ENCODE results near the gene ABHD10.

ABHD10 gene

DNA sequence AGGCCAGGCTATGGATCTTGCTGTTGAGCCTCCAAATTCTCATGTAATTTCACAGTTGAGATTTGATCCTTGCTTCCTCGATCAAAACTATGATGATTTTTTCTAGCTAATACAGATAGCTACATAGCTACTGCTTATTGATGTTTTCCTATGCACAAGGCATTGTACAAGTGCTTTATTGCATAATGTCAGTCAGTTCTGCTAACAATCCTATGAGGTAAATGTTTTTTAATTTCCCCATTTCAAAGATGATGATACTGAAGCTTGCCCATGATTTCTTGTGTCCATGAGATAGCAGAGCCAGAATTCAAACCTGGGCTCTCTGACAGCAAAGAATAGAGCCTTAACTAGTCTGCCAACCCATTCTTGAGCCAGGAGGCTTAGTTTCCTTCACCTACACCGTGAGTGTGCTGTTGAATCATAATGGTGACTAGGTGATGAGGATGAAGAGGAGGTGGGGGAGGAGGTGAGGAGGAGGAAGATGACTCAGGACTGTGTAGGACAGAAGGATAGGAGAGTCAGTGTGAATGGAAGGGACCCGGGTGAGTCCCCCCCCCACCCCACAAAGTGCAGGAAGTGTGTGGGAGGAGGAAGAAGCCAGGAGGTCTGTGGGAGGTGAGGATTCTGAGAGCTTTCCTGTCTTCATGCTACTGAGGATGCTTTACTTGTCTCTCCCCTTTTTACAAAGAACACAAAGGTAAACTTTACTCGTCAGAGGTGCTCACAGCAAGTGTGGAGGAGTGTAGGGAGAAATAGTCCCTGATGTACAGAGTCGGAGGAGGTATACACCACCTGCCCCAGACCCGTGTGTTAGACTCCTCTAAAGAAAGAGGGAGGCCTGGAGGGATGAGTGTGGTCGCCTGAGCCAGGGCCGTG, 23.5 kb downstream of the ABHD10 start:
- peak; percentile 55 for DNase-seq

DNA sequence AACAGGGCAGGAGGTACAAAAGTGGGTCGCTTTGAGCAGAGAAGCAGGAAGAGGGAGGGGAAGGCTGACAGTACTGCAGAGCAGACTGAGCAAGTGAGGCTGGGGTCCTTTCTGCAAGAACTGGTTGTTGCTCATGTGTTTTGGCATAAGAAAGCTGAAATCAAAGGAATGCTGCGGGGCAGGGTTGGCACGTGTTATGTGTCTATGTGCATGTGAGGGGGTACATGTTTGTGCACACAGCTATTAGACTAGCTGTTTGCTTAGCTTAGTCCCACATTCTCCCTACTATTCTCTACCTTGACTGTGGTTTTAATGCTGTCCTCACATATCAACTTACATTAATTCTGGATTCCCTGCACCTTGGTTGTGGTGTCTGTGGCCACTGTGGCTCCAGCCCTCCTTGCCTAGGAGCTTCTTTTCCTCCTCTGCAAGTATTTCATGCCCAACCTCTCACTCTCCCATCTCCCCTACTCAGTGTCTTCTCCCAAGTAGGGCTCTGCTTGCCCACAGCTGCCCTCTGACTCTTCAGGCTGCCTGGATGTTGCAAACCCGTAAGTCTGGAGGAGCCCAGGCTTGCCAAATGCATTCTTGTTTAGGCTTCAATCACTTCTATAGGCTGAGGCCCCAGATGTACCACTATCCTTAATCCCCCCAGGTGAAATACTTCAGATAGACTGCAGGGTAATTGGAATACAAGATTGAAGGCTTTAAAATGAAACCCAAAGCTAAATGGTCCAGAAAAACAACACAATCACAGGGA, 24.7 kb downstream of the ABHD10 start:
- DNase-seq = no peak

DNA sequence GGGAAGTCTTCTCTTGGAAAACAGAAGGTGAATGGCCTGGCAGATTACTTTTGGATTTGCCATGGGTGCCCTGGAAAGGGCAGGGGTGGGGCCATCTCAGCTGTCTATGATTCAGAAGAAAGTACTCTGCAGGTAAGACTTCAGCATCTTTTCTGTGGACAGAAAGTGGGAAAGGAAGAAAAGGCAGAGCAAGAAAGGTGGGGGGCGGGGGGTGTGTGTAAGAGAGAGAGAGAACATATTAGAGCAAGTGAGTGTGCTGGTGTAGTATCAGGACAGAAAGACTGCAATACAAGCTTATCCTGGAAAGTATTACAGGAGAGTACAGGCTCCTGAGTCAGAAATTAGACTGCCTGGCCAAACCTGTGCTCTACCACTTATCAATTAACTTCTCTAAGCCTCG, 25.4 kb downstream of the ABHD10 start:
- no peak for DNase-seq

DNA sequence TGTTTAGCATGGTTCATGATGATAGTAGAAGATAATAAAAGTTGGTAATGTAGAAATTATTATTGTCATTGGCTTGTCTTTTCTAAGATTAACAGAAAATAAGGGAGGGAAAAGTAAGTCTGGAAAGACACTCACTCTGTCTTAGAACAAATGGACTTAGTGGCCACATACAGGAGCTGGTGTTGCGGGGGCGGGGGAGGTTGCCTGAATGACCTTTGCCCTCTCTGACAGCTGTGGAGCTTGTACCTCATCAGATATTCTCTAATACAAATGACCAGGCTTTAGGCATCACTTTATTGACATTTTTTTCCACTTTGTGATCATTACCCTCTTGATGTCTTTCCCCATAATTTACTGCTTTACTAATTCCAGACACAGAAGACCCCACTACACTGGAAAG, 25.8 kb downstream of the ABHD10 start:
- DNase-seq = no peak

DNA sequence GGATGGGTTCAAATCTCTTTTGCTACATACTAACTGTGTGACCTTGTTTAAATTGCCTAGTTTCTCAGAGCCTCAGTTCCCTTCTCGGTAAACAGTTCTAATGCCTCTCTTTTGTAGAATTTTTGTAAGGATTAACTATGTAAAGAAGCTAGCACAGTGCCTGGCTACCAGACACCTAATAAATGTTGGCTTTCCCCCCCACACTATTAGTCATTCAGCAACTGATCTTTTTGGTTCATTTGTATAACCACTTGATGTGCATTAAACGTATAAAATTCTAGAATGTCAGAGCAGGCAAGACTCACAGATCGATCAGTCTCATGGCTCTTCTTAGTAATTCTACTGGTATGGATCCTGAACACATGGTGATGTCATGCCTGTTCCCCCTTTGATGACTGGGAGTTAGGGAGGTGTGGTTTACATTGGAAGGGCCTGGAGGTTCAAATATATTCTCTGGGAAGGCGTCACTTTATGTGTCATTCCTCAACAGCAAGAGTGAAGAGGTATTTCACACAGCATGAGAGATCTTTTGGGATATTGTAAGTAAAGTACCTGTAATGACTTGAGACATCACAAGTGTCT, 26.4 kb downstream of the ABHD10 start:
- DNase-seq = no peak

DNA sequence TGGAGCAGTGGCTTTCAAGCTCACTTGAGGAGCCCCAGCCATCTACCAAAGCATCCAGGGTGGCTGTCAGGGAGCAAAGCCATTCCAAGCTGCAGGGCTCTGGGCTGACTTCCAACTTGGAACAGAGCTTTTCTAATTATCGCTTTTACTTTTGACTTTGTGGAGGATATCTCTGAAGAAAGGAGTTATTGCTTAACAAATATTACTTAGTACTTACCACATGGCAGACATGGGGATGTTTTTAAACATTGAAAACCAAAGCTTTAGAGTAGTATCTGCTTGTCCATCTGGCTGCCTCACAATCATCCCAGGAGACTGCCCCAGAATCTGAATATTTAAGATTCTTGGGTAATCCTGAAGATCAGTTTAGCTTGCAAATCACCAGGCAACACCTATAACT, 28.8 kb downstream of the ABHD10 start:
- no peak for DNase-seq

DNA sequence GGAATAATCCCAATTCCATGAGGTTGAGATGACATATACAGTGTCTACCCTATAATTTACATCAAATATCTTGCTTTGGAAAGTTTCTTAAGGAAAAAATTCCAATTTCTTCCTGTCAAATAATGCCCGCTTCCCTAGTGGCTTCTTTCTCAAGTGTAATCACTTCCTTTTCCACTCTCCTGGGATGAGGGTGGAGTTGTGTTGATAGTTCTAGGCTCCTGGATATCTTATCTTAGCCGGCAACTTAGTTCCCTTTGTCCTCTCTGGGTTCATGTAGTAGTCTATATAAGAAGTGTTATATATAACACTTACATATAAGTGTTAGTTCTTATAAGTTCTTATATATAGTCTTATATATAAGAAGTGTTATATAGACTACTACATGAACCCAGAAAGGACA, 30.8 kb downstream of the ABHD10 start:
- no peak for DNase-seq

DNA sequence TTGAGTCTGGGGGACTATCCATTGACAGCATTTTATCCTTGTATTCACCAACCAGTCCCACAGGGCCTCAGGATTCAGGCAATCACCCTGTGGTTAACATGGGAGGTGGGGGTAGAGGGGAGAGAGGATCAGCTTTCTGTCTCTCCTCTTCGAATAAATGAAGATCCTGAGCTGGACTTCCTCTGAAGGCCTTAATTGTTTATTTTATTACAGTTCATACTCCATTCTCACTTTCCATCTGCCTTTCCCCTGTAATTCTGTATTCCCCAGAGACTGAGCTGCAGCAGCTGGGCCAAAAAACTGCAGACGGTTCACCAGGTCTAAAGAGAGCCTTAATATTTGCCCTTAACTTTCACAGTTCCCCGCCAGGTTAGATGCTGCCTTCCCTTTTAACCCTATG, 31.8 kb downstream of the ABHD10 start:
- no peak for DNase-seq

DNA sequence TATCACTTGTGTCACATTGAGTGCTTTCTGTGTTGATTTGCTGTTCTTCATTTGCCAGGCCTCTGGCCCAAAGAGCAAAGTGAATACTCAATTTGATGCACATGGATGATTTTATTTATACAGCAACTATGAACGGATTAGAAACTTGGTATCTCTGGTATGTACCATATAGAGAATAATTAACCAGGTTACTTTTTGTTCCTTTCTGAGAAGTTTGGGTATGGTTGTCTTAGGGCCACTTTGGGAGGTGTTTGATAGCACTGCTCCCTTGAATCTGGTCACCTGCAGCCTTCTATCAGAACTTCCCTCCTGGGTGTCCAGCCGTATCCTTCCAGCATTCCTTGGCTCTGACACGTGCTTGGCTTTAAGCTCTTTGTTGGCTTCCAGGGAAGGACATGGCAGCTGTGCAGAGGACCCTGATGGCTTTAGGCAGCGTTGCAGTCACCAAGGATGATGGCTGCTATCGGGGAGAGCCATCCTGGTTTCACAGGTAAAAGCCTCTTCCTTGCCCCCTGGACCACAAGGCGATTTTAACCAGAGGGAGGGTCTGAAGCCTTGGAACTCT, 32.6 kb downstream of the ABHD10 start:
- DNase-seq = no peak

DNA sequence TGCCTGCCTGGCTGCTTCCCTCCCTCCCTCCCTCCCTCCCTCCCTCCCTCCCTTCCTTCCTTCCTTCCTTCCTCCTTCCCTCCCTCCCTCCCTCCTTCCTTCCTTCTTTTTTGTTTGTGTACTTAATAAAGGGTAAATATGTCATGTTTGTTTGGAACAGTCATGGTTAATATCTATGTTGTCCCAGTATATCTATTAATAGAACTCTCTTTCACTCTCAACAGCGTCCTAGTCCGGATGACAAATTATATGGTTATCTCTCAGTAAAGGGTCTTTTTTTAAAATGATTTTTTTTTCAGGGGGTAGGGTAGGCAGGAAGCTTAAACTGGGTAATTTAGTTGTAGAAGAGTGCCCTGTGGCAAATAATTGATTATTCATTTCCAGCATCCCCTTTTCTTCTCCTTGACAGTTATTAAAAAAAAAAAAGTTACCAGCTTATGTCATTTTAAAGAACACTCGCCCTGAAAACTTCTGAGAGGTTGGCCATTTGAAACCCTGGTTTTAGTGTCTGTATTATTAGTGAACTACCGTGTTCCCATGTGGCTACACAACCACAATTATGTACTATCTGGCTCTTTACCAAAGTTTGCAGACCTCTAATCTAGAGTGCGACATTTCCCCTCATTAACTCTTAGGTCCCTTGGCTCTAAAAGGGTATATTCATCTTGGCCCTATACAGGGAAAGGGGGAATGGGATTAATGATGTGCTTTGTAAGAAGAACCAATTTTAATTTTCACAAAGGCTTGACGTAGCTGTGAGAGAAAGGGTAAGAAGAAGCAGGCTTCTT, 33.6 kb downstream of the ABHD10 start:
- DNase-seq = no peak

DNA sequence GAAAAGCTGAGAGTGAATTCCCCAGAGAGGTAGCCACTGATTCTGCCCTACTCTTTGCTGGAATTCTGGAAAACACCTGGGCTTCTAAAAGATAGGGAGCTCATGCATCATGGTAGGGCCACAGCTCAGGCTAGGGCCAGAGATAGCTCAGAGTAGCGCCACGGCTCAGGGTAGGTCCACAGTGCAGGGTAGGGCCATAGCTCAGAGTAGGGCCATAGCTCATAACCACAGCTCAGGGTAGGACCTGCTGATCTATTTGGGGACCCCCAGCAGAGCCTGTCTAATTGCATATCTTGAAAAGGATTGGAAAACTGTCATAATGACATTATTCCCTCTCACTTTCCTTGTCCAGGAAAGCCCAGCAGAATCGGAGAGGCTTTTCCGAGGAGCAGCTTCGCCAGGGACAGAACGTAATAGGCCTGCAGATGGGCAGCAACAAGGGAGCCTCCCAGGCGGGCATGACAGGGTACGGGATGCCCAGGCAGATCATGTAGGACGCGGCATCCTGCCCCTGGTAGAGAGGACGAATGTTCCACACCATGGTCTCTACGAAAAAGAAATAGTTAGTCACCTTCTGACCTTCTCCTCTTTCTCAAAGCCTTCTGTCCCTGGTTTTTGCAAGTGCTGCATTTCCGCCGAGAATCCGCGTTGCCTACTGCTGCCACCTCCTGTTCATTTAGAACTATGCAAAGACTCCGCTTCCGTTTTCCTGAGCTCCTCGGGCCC, 34.4 kb downstream of the ABHD10 start:
- peak; percentile 71 for DNase-seq

DNA sequence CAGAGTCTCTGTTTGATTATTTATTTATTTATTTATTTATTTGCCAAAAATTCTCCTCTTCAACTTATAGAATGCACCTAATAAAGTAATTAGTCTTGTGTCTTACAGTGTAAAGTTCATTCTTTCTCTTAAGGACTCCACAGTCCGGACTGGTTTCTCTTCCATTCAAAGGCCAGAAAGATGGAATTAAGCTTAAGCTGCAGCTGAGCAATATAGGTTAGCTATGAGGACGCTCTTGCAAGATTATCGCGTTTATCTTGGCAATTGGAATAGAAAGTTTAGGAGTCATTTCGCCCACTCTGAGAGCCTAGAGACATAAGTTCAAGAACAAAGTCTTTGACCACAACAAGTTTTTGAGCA, 34.9 kb downstream of the ABHD10 start:
- no peak for DNase-seq

DNA sequence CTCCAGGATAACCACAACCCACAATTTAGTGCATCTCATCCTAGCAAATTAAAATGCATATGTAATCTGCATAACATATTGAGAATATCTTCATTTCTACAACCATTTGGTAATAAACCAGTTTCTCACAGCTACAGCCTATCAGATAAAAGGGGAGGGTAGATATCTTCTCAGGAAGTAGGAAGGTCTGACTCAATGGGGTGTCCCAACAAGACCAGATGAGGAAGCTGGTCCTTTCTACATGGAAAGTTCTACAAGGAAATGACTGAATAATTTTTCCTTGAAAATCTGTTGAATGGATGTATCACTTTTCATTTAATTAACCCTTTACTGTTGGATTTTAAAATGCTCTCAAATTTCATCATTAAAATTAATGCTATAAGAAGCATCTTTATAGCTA, 38.3 kb downstream of the ABHD10 start:
- no peak for DNase-seq

DNA sequence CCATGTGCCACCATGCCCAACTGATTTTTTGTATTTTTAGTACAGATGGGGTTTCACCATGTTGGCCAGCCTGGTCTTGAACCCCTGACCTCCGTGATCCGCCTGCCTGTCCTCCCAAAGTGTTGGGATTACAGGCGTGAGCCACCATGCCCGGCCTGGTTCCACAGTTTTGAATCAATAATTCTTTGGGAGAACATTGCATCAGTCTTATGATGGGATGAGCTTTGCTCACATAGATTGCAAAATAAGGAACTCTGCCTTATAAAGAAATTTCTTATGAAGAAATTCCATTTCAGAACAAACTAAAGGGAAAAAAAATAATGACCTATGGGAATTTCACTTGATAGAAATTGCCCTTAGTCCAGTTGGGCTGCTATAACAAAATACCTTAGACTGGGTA, 39.9 kb downstream of the ABHD10 start:
- no peak for DNase-seq

DNA sequence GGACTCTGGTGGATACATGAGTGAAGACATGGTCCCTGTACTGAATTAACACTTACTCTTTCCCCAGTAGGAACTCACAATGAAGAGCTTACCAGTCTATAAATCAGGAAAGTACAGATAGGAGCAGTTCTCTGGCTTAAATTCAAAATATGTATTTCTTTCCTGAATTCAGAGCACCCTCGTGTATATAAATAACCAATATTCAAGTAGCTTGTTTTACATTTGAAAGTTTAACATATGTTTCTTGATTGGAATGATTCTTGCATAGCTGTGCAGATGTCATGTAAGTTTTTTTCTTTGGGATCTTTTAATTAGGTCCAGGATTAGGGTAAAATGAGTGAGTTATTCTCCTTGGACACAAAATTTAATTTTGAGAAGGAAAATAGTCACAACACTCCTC, 40.9 kb downstream of the ABHD10 start:
- DNase-seq = no peak

DNA sequence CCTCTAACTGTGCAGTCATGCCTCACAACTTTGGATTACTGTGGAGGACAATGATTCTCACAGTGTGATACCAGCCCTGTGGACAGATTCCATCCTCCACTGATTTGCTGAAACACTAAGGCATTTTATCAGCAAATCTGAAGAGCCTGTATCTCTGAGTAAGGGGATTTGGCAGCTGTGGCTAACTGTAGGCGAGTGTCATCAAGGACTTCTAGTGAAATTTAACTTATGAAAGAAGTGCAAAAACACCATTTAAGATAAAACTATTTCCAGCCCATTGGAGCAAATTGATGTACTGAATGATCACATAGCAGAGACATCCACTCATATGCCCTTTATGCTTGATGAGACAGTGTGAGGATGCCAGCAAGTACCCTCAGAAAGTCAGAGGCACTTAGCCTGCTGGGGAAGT, 41.9 kb downstream of the ABHD10 start:
- no peak for DNase-seq

DNA sequence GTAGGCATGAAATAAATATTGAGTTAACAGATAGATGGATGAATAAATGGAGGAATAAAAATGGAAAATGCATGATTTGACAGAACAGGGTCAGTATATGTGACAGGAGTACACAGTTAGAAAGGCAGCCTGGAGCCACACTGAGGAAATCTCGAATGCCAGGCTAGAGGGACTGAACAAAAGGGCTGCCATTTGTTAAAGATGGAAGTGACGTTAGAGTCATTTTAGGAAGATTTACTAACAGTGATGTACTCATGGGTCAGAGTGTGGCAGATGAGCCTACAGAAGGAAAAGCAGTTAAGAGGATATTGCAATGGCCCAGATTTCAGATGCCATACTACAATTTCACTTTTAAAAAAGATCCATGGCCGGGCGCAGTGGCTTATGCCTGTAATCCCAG, 48.3 kb downstream of the ABHD10 start:
- DNase-seq = no peak

DNA sequence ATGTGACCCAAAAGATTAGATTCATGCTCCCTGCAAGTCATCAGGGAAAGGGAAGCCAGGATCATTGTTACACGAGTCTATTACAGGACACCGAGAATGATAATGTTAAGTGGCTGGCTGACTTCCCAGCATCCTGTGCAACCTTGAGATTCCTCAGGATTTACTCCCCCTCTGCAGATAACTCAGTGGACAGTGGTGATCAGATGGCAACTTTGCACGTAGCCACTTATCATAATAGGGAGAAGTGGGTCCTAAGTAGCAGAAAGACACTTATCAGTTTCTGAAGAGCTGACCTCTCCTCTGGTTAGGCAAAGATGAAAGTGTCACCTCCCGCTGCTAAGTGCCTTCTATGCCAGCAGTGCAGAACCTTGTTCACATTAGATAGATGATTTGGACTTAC, 49.0 kb downstream of the ABHD10 start:
- DNase-seq = no peak

DNA sequence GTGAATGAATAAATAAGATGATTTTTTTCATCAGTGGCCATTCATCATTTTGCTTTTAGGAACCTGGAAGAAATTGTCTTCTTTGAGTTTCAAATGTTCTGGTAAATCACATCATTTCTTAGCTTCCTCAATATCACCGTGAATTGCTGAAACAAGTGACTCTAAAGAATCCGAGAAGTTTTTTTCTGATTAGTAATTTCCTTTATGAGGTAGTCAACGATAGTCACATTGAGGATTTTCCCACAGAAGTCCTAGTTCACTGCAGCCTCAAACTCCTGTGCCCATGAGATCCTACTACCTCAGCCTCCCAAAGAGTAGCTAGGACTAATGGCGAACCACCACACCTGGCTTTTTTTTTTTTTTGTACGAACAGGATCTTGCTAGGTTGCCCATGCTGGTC, 52.1 kb downstream of the ABHD10 start:
- no peak for DNase-seq

DNA sequence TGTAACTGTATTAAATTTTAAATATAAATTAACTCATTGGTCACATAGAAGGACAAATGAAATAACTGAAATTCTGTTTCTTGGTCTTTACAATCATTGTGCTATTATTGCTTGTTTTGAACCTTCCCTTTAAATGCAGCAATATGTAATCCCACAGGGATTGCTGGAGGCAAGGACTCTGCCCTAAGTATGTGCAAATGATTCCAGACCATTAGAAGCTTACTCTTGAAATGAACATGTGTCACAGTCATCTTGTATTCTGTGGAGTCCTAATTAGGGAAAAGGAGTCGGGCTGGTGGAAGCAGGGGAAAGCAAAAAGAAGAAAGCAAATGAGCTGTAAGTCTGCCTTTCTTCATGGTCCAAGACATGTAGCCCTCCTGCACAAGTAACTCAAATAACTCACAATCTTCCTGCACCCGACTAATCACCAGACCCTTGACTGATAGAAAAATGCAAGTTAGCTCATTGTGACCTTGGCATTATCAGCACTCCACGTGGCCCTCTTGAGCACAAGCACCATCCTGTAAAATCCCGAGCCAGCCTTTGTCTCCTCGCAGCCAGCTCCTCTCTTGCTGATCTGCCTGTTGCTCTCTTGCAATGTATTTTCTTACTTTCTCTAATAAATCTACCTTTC, 53.4 kb downstream of the ABHD10 start:
- no peak for DNase-seq

DNA sequence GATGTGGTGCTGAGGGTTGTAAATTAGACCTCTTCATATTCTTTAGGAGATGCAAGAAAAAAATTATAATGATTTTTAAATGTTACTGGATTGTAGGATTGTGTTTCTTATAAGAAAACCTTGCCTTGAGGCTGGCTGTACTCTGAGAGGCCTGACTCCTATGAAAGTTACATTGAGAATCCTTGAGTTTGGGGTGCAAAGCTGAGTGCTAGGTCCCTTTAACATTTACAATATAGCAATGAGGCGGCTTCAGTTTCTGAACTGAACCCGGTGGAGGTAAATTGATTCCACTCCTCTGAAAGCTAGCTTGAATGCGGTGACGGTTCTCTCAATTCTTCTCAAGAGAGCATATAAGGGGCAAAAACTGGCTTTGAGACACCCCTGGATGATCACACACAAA, 55.6 kb downstream of the ABHD10 start, which contains the start of gene TMPRSS7:
TSS of gene TMPRSS7 (plus strand) at position 301 of the 400 bp plus-strand sequence. CDS start 110 bp downstream, outside the sequence.
- DNase-seq = no peak

DNA sequence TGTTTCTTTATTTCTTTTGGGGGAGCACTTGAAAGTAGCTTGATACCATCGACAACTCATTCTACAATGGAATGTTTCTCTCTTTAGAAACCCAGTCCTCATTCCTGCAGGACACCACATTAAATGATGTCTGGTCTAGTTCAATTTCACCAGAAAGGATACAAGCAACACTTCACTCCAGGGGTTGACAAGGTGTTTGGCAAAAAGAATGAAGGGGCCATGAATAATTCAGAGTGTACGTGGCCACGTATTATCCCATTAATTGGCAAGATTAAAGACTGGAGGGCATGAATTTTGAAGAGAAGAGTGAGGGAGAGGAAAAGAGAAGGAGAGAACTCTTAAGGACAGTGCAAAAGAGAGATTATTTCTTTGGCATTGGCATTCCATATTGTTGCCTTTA, 56.4 kb downstream of the ABHD10 start:
- DNase-seq = no peak
